IMR-90 (cell line): ENCODE data around the gene RIOX2. TPM values are rescaled to one million over a fixed set of nuclear protein-coding genes. Genes with fewer than 3 reads are reported as not detected.

Experiments used
- ATAC-seq: fragments of 200-7000 bp; cut with Tn5 transposase; 2 replicates; pipeline ENCODE4 v1.9.1; 2020; ENCODE audit warnings: low read depth, mild to moderate bottlenecking, moderate library complexity
- Bru-seq: library from RNA; stranded (reverse); fragments of 400-500 nt; gene quantifications from one replicate; lab custom pipeline; 2021; lab: Mats Ljungman, UMichigan
- BruChase-seq, 2 experiments: library from RNA; stranded (reverse); fragments of 400-500 nt; gene quantifications; one replicate each; lab custom pipeline; 2021; lab: Mats Ljungman, UMichigan
- BruUV-seq: library from RNA; stranded (reverse); fragments of 400-500 nt; replicated peaks from 2 replicates; lab custom pipeline; 2021; lab: Mats Ljungman, UMichigan
- CTCF ChIA-PET: fragments of 300-600 bp; formaldehyde crosslinking; extraction: SDS; loops from one replicate; lab custom pipeline; 2021; ENCODE audit warnings: antibody characterized with exemption; lab: Yijun Ruan, JAX
- POLR2A ChIA-PET: fragments of 300-600 bp; sonication (Branson Sonifier 250); formaldehyde crosslinking; loops from one replicate; lab custom pipeline; 2022; ENCODE audit warnings: antibody characterized with exemption; ENCODE audit not compliant: unreplicated experiment; lab: Charles Lee
- DNase-seq: peaks from one replicate; pipeline ENCODE4 v3.0.0; 2013
- H2AFZ ChIP-seq: replicated peaks from 2 replicates; pipeline ENCODE3; 2013; ENCODE audit warnings: low read length, mild to moderate bottlenecking; ENCODE audit not compliant: poor library complexity
- H2AK5ac ChIP-seq: 2 replicates; pipeline ENCODE4 v1.6.1; 2013; ENCODE audit warnings: low read depth, low read length, inconsistent platforms
- H2AK9ac ChIP-seq: replicated peaks from 2 replicates; pipeline ENCODE3; 2013; ENCODE audit warnings: mild to moderate bottlenecking, low read depth, low read length, moderate library complexity; ENCODE audit not compliant: poor library complexity
- H2BK120ac ChIP-seq: 2 replicates; pipeline ENCODE4 v1.6.1; 2013; ENCODE audit warnings: low read depth, low read length, inconsistent platforms
- H2BK15ac ChIP-seq: 3 replicates; pipeline ENCODE4 v1.6.1; 2013; ENCODE audit warnings: low read depth, low read length, inconsistent platforms
- H2BK20ac ChIP-seq: 2 replicates; pipeline ENCODE4 v1.6.1; 2013; ENCODE audit warnings: low read depth, mild to moderate bottlenecking, inconsistent platforms, low read length, moderate library complexity
- H2BK5ac ChIP-seq: 2 replicates; pipeline ENCODE4 v1.6.1; 2013; ENCODE audit warnings: mild to moderate bottlenecking, low read depth, low read length, inconsistent platforms; ENCODE audit not compliant: poor library complexity, severe bottlenecking
- H3K14ac ChIP-seq: replicated peaks from 2 replicates; pipeline ENCODE4 v1.6.1; 2013; ENCODE audit warnings: low read depth, low read length, inconsistent platforms
- H3K18ac ChIP-seq: 2 replicates; pipeline ENCODE4 v1.6.1; 2013; ENCODE audit warnings: low read depth, low read length, control low read depth
- H3K23ac ChIP-seq: 2 replicates; pipeline ENCODE4 v1.6.1; 2013; ENCODE audit warnings: low read depth, low read length, inconsistent platforms
- H3K27ac ChIP-seq: 2 replicates; pipeline ENCODE4 v1.5.1; 2013; ENCODE audit warnings: mild to moderate bottlenecking, control low read depth, low read length; ENCODE audit not compliant: insufficient read depth
- H3K27me3 ChIP-seq: 2 replicates; pipeline ENCODE4 v1.6.1; 2013; ENCODE audit warnings: low read length; ENCODE audit not compliant: control insufficient read depth, insufficient read depth
- H3K36me3 ChIP-seq: 2 replicates; pipeline ENCODE4 v1.6.1; 2013; ENCODE audit warnings: low read length, mixed read lengths; ENCODE audit not compliant: control insufficient read depth, insufficient read depth
- H3K4ac ChIP-seq: 2 replicates; pipeline ENCODE4 v1.6.1; 2013; ENCODE audit warnings: low read depth, low read length, inconsistent platforms
- H3K4me1 ChIP-seq: 2 replicates; pipeline ENCODE4 v1.6.1; 2013; ENCODE audit warnings: low read length, mixed read lengths; ENCODE audit not compliant: control insufficient read depth, insufficient read depth
- H3K4me2 ChIP-seq: 2 replicates; pipeline ENCODE4 v1.6.1; 2013; ENCODE audit warnings: low read depth, mild to moderate bottlenecking, control low read depth, low read length, moderate library complexity
- H3K4me3 ChIP-seq: 2 replicates; pipeline ENCODE4 v1.5.1; 2013; ENCODE audit warnings: low read depth, mild to moderate bottlenecking, control low read depth, low read length, moderate library complexity; ENCODE audit not compliant: insufficient read depth
- H3K56ac ChIP-seq: 2 replicates; pipeline ENCODE4 v1.6.1; 2013; ENCODE audit warnings: low read length, inconsistent platforms; ENCODE audit not compliant: insufficient read depth; ENCODE audit errors: extremely low read depth
- H3K79me1 ChIP-seq, 2 experiments: 2 replicates each; pipeline ENCODE4 v1.6.1; 2013; ENCODE audit warnings: low read length in 2 of 2, inconsistent platforms in 1 of 2, low read depth in 1 of 2
- H3K9ac ChIP-seq: 2 replicates; pipeline ENCODE4 v1.6.1; 2013; ENCODE audit warnings: low read depth, low read length, control low read depth
- H3K9me1 ChIP-seq: 2 replicates; pipeline ENCODE4 v1.6.1; 2013; ENCODE audit warnings: low read length, inconsistent platforms; ENCODE audit not compliant: insufficient read depth
- H3K9me3 ChIP-seq: 2 replicates; pipeline ENCODE4 v1.6.1; 2013; ENCODE audit warnings: low read length; ENCODE audit not compliant: control insufficient read depth, insufficient read depth
- H4K20me1 ChIP-seq: 2 replicates; pipeline ENCODE4 v1.6.1; 2013; ENCODE audit warnings: low read length, inconsistent platforms; ENCODE audit not compliant: insufficient read depth
- H4K5ac ChIP-seq: 2 replicates; pipeline ENCODE4 v1.6.1; 2013; ENCODE audit warnings: mild to moderate bottlenecking, low read depth, low read length, control low read depth
- H4K8ac ChIP-seq, 2 experiments: 2 replicates each; pipeline ENCODE4 v1.6.1; 2013; ENCODE audit warnings: low read depth in 2 of 2, low read length in 2 of 2, control low read depth in 1 of 2, inconsistent platforms in 1 of 2
- H4K91ac ChIP-seq: 2 replicates; pipeline ENCODE4 v1.6.1; 2013; ENCODE audit warnings: low read depth, low read length, inconsistent platforms; ENCODE audit not compliant: insufficient read depth
- BHLHE40 ChIP-seq: fragments of 150-350 bp; IDR thresholded peaks from 2 replicates; pipeline ENCODE4 v1.6.1; 2016; ENCODE audit warnings: mild to moderate bottlenecking, low read depth, low read length
- CEBPB ChIP-seq: IDR thresholded peaks from 2 replicates; pipeline ENCODE4 v1.6.1; 2012; ENCODE audit warnings: low read depth, low read length, improper control_type of control experiment
- MAFK ChIP-seq: IDR thresholded peaks from 2 replicates; pipeline ENCODE4 v1.6.1; 2012; ENCODE audit warnings: low read depth, low read length, improper control_type of control experiment
- MXI1 ChIP-seq: IDR thresholded peaks from 2 replicates; pipeline ENCODE4 v1.6.1; 2012; ENCODE audit warnings: low read depth, mild to moderate bottlenecking, low read length, moderate library complexity, borderline replicate concordance
- RFX5 ChIP-seq: IDR thresholded peaks from 2 replicates; pipeline ENCODE4 v1.8.0; 2012; ENCODE audit warnings: low read depth, mild to moderate bottlenecking, low read length, moderate library complexity
- USF2 ChIP-seq: fragments of 150-350 bp; IDR thresholded peaks from 2 replicates; pipeline ENCODE4 v1.6.1; 2017; ENCODE audit warnings: mild to moderate bottlenecking, antibody characterized with exemption, low read length, low read depth
- WGBS, 2 experiments: methylation state at CpG; one replicate each; pipeline versions ENCODE4 v1.1.5 to v1.1.7; 2013; ENCODE audit warnings: missing lambda C conversion rate in 2 of 2; ENCODE audit not compliant: insufficient read length in 1 of 2; ENCODE audit errors: extremely low coverage in 2 of 2; 5-methylcytosine and 5-hydroxymethylcytosine counted together
- dilution Hi-C: fragments of 300-500 bp; cut with HindIII; formaldehyde crosslinking; loops from one replicate; pipeline ENCODE4 v1.14.3; 2018; ENCODE audit warnings: low sequenced_read_pairs; ENCODE audit not compliant: unreplicated experiment
- in situ Hi-C: fragments of 300-500 bp; cut with MboI; formaldehyde crosslinking; loops from 3 replicates; pipeline ENCODE4 v1.14.3; 2019; ENCODE audit warnings: low sequenced_read_pairs, inconsistent platforms, mixed read lengths
- intact Hi-C: fragments of 100-400 bp; cut with micrococcal nuclease; formaldehyde crosslinking; loops from 2 replicates; pipeline ENCODE4 v1.10.0; 2022
- long read RNA-seq: library from polyadenylated mRNA; unstranded; transcript quantifications from one replicate; pipeline ENCODE4 v2.0.0, GENCODE V29; 2021; ENCODE audit not compliant: unreplicated experiment
- polyA plus RNA-seq, 3 experiments: library from polyadenylated mRNA; depleted of rRNA; stranded (reverse); fragments of >200 nt; gene quantifications; 2 replicates each; pipeline ENCODE4 v1.2.3, GENCODE V29; 2012; ENCODE audit warnings: low replicate concordance in 1 of 3
- total RNA-seq: library from RNA; depleted of rRNA; stranded (reverse); fragments of >200 nt; gene quantifications from 2 replicates; pipeline ENCODE4 v1.2.3, GENCODE V29; 2012; rRNA removed

RIOX2 gene
- total RNA-seq (26.7 and 27.8 TPM in 2 replicates), polyA plus RNA-seq (2012; rRNA removed) (15.1 and 17.2 TPM in 2 replicates), Bru-seq, nascent RNA (percentile 66 among the genes with signal in this experiment), BruChase-seq, experiment 1, labeled RNA remaining after a 6-hour chase (percentile 63 among the genes with signal in this experiment), BruChase-seq, experiment 2, labeled RNA remaining after a 2-hour chase (percentile 65 among the genes with signal in this experiment)
- 5.2 and 6.4 TPM in 2 replicates for polyA plus RNA-seq (2012; cell fraction: cytosol; rRNA removed)
- polyA plus RNA-seq (2012; cell fraction: nucleus; rRNA removed; ENCODE audit: low replicate concordance), result 11.3 and 26.8 TPM in 2 replicates
- long read RNA-seq, transcript RIOX2-203 (10 exons, 2,341 nt), result major isoform, 29 of 47 reads
- long read RNA-seq, partial matches to known transcripts, result 4 of 47 reads
- long read RNA-seq, other reads (novel, unspliced or antisense), result 14 of 47 reads

- CTCF ChIA-PET, result no interaction called here
- 2% methylated on average over 23 of the region's 82 CpGs; no CpG with 5 or more reads in 1 of the 2 experiments for WGBS, 2 experiments
- Histone ChIP-seq H4K8ac (peak within 1 kb of the TSS; percentile 83 to 86), H2AK5ac (peak within 1 kb of the TSS; percentile 21; the same call in 1 of the 2 replicates), H3K27ac (peak within 1 kb of the TSS; percentile 57), H3K56ac (peak within 1 kb of the TSS; percentile 63; the same call in 1 of the 2 replicates), H3K9ac (peak within 1 kb of the TSS; percentile 82), H3K23ac (peak within 1 kb of the TSS; percentile 75), H4K20me1 (no peaks in the 10 kb centered on the region), H3K9me1 (no peaks in the 10 kb centered on the region; the same call in 1 of the 2 replicates), H2BK20ac (no peak within 1 kb of the TSS), H3K4ac (peak within 1 kb of the TSS; percentile 62), H2AFZ (peak within 1 kb of the TSS; percentile 96), H3K4me2 (peak within 1 kb of the TSS; percentile 98), H3K14ac (peak within 1 kb of the TSS; percentile 66), H2BK5ac (peak within 1 kb of the TSS; percentile 49), H2BK120ac (0 out of 2 replicates have a peak within 1 kb of the TSS, but pooled peaks have one; percentile 16), H3K4me1 (peaks cover 9% of the 10 kb centered on the region), H3K79me1 (peaks cover 15 to 28% of the 10 kb centered on the region in 2 experiments), H2BK15ac (no peak within 1 kb of the TSS), H4K5ac (peak within 1 kb of the TSS; percentile 81), H3K4me3 (peak within 1 kb of the TSS; percentile 82), H2AK9ac (peak within 1 kb of the TSS; percentile 47), H4K91ac (peak within 1 kb of the TSS; percentile 13; the same call in 1 of the 2 replicates), H3K27me3 (no peaks in the 10 kb centered on the region), H3K36me3 (no peaks in the 10 kb centered on the region; the same call in 1 of the 2 replicates), H3K18ac (peak within 1 kb of the TSS; percentile 42), H3K9me3 (no peaks in the 10 kb centered on the region)
- TF ChIP-seq BHLHE40 (peak; percentile 44; the same call in 1 of the 2 replicates), MAFK (no peak), USF2 (peak; percentile 34), MXI1 (peak; percentile 96), CEBPB (0 out of 2 replicates have a peak, but pooled peaks have one; percentile 3), RFX5 (no peak)
- in situ Hi-C loops, result no loop called here
- dilution Hi-C loops, result no loop called here
- DNase-seq, result peak; percentile 62
- BruUV-seq, result no TSS peak
- ATAC-seq, result peak; percentile 96
- intact Hi-C loops, result loop anchor here (2.0 to 5.0 kb wide), 2 partner anchors 40 to 149 kb away; partner anchors contain the start of gene CRYBG3
- POLR2A ChIA-PET, result no interaction called here
These were observed at the start of gene RIOX2 for GRCh38 chr3:97971679-97972567. Gene RIOX2, minus strand, starts transcription at chr3:97972431. Its CDS starts 4,838 bp downstream, at chr3:97967593.
